Measurements from ENCODE around the gene STX16. TPM values are rescaled to one million over a fixed set of nuclear protein-coding genes. Genes with fewer than 3 reads are reported as not detected.

STX16 gene
- total and polyA plus RNA-seq, 2 of the 13 experiments (the other 11 are each of a cell fraction or from before 2014, with no cell fraction given) = 28.0 to 72.7 TPM

DNA sequence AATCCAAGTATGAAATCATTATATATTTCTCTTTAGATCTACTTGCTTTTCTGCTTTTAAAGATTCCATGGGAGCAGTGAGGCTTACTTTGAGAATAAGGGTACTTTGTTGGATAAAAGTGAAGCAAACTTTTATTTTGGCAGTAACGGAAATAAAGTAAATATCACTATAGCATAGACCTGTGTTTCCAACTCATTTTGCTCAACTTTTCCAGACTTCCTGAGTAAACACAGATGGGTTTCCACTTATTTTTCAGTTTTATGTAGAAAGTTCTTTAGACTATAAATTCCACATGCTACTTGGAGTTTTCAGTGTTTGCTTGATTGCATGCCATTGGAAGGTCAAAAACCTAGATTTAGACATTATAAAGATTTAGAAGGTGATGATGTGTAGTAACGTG, 6.2 kb downstream of the STX16 start (continued):
- TF ChIP-seq JARID2 (CRISPR knock-in tag; IDR thresholded peaks at IDR 0.05; ENCODE audit: insufficient replicate concordance) (no peak), TARDBP (CRISPR knock-in tag; IDR thresholded peaks at IDR 0.05) (no peak), NAIF1 (CRISPR knock-in tag; IDR thresholded peaks at IDR 0.05; ENCODE audit: borderline replicate concordance) (no peak)
- TF ChIP-seq, protein P1, sequence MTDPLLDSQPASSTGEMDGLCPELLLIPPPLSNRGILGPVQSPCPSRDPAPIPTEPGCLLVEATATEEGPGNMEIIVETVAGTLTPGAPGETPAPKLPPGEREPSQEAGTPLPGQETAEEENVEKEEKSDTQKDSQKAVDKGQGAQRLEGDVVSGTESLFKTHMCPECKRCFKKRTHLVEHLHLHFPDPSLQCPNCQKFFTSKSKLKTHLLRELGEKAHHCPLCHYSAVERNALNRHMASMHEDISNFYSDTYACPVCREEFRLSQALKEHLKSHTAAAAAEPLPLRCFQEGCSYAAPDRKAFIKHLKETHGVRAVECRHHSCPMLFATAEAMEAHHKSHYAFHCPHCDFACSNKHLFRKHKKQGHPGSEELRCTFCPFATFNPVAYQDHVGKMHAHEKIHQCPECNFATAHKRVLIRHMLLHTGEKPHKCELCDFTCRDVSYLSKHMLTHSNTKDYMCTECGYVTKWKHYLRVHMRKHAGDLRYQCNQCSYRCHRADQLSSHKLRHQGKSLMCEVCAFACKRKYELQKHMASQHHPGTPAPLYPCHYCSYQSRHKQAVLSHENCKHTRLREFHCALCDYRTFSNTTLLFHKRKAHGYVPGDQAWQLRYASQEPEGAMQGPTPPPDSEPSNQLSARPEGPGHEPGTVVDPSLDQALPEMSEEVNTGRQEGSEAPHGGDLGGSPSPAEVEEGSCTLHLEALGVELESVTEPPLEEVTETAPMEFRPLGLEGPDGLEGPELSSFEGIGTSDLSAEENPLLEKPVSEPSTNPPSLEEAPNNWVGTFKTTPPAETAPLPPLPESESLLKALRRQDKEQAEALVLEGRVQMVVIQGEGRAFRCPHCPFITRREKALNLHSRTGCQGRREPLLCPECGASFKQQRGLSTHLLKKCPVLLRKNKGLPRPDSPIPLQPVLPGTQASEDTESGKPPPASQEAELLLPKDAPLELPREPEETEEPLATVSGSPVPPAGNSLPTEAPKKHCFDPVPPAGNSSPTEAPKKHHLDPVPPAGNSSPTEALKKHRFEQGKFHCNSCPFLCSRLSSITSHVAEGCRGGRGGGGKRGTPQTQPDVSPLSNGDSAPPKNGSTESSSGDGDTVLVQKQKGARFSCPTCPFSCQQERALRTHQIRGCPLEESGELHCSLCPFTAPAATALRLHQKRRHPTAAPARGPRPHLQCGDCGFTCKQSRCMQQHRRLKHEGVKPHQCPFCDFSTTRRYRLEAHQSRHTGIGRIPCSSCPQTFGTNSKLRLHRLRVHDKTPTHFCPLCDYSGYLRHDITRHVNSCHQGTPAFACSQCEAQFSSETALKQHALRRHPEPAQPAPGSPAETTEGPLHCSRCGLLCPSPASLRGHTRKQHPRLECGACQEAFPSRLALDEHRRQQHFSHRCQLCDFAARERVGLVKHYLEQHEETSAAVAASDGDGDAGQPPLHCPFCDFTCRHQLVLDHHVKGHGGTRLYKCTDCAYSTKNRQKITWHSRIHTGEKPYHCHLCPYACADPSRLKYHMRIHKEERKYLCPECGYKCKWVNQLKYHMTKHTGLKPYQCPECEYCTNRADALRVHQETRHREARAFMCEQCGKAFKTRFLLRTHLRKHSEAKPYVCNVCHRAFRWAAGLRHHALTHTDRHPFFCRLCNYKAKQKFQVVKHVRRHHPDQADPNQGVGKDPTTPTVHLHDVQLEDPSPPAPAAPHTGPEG (CRISPR knock-in tag; IDR thresholded peaks at IDR 0.05) = no peak

DNA sequence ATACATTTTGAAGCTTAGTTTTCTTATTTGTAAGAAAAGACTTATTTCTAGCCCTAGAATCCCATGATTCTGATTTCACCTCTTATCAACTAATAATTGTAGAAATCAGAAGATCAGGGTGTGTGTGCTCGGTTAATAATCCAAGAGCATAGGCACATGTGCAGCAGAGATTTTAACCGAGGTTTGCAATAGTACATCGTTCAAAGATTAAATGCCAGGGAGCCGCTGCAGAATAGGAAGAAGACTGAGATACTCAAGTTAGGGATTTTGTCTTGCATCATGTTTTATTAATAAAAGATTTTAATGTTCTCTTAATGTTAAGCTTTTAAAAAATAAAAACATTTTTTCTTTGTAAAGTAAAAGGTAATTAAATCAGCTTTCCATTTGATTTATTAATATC, 6.9 kb downstream of the STX16 start:
- FAIRE-seq (no peak), ATAC-seq (no peak), DNase-seq (ENCODE audit: low spot score) (no peak)
- intact Hi-C loops (cut with micrococcal nuclease; ENCODE audit: unreplicated experiment) = loop anchor here (10.0 kb wide), 1 partner anchor 237 kb away; no protein-coding TSS in a partner anchor
- TF ChIP-seq ZNF264 (CRISPR knock-in tag; IDR thresholded peaks at IDR 0.05) (no peak), ISX (CRISPR knock-in tag; conservative IDR thresholded peaks at IDR 0.05) (0 out of 2 replicates have a peak, but pooled peaks have one; percentile 24)
- H3K27ac ChIP-seq (ENCODE audit: extremely low read length, insufficient read depth, low read length) = no peak overlapping the region
- no peaks in the 10 kb centered on the region for H3K27me3 ChIP-seq (ENCODE audit: control insufficient read depth in 1 of 2, insufficient read depth in 2 of 2, low read length in 2 of 2)
- ChIA-PET POLR2A (no interaction called here), CTCF (ENCODE audit: low intra/inter-chr PET ratio, low total read pairs) (no interaction called here)
- H3K4me1 ChIP-seq (ENCODE audit: insufficient read depth, low read length) = peaks cover 55% of the 10 kb centered on the region
- H3K79me2 ChIP-seq (ENCODE audit: insufficient read depth, low read length) = peaks cover 95% of the 10 kb centered on the region
- H3K36me3 ChIP-seq (replicated peaks in 1 of 2; ENCODE audit: control insufficient read depth in 1 of 2, insufficient read depth in 2 of 2, low read length in 2 of 2) = peaks cover 15 to 36% of the 10 kb centered on the region in 2 experiments
- 93% methylated on average over 4 of the region's 4 CpGs for WGBS (ENCODE audit: low lambda C conversion rate)
- H3K9ac ChIP-seq (ENCODE audit: insufficient read depth, low read depth, low read length) = no peak overlapping the region
- H4K20me1 ChIP-seq (ENCODE audit: insufficient read depth, low read length) = peaks cover 53% of the 10 kb centered on the region
- H3K9me3 ChIP-seq (ENCODE audit: low read length) = no peaks in the 10 kb centered on the region
- in situ Hi-C loops (cut with HindIII; ENCODE audit: extremely low pct_ligation_motif_present, low pct_unique_long_range_greater_than_20kb) = loop anchor here (10.0 kb wide), 1 partner anchor 413 kb away; no protein-coding TSS in a partner anchor
- BruUV-seq (replicated peaks) = no TSS peak
- H2AFZ ChIP-seq (ENCODE audit: low read length) = no peak overlapping the region
- no peak overlapping the region for H3K4me3 ChIP-seq (replicated peaks in 1 of 3; ENCODE audit: insufficient read depth in 1 of 3, low read depth in 2 of 3, low read length in 3 of 3)
- peak overlapping the region; percentile 39; the same call in 1 of the 2 replicates for H3K4me2 ChIP-seq (ENCODE audit: low read depth, low read length)
